K562 (cell line): ENCODE measurements around the gene MYRFL. TPM values are rescaled to one million over a fixed set of nuclear protein-coding genes. Genes with fewer than 3 reads are reported as not detected.

Experiments used
- ATAC-seq: fragments of 200-7000 bp; cut with Tn5 transposase; 3 replicates; pipeline ENCODE4 v1.9.1; 2020; ENCODE audit warnings: moderate library complexity
- BruUV-seq: library from RNA; stranded (reverse); fragments of 400-500 nt; replicated peaks from 2 replicates; lab custom pipeline; 2021; lab: Mats Ljungman, UMichigan
- CTCF ChIA-PET: fragments of 300-600 bp; formaldehyde crosslinking; extraction: SDS; loops from one replicate; lab custom pipeline; 2021; ENCODE audit warnings: low intra/inter-chr PET ratio; lab: Yijun Ruan, JAX
- POLR2A ChIA-PET: fragments of 300-600, 350-650 bp; sonication (Branson Sonifier 250); formaldehyde crosslinking; extraction: SDS; loops from one replicate; lab custom pipeline; 2021; ENCODE audit warnings: antibody characterized with exemption, inconsistent platforms; lab: Yijun Ruan, JAX
- DNase-seq, 4 experiments: peaks; one replicate each; pipeline versions ENCODE4 v3.0.0 to v3.0.0-alpha.2; 2011 to 2018; ENCODE audit warnings: low spot score in 3 of 4, mixed read lengths in 3 of 4; ENCODE audit errors: extremely low read depth in 1 of 4
- FAIRE-seq: peaks from 2 replicates; lab custom pipeline; 2011; peaks lifted over from hg19 to GRCh38; lab: Jason Lieb, UNC
- H2AFZ ChIP-seq: 2 replicates; pipeline ENCODE4 v1.6.0; 2011; ENCODE audit warnings: low read depth, low read length, control low read depth, inconsistent platforms
- H3K27ac ChIP-seq: fragments of 200-600 bp; 3 replicates; pipeline ENCODE4 v1.8.0; 2011; ENCODE audit warnings: low read depth, mild to moderate bottlenecking, control low read depth, inconsistent platforms, low read length, moderate library complexity, mixed read lengths; ENCODE audit errors: extremely low read depth
- H3K27me3 ChIP-seq, 2 experiments: fragments of 300-600 bp in 1 of 2; 2 replicates in 1 of 2; 3 replicates in 1 of 2; pipeline versions ENCODE4 v1.6.0 to v1.8.0; 2011; ENCODE audit warnings: inconsistent platforms in 2 of 2, low read length in 2 of 2, mild to moderate bottlenecking in 1 of 2, mixed read lengths in 1 of 2, moderate library complexity in 1 of 2; ENCODE audit not compliant: control insufficient read depth in 2 of 2, insufficient read depth in 2 of 2
- H3K36me3 ChIP-seq: fragments of 300-600 bp; 3 replicates; pipeline ENCODE4 v1.8.0; 2011; ENCODE audit warnings: mild to moderate bottlenecking, low read length, inconsistent platforms; ENCODE audit not compliant: control insufficient read depth, insufficient read depth
- H3K4me1 ChIP-seq, 2 experiments: fragments of 200-600 bp in 1 of 2; replicated peaks in 1 of 2; 2 replicates in 1 of 2; 3 replicates in 1 of 2; pipeline versions ENCODE4 v1.5.1 to v1.8.0; 2011; ENCODE audit warnings: inconsistent platforms in 2 of 2, low read length in 2 of 2, mild to moderate bottlenecking in 1 of 2, mixed read lengths in 1 of 2, moderate library complexity in 1 of 2; ENCODE audit not compliant: control insufficient read depth in 2 of 2, insufficient read depth in 2 of 2
- H3K4me2 ChIP-seq: 2 replicates; pipeline ENCODE4 v1.6.1; 2011; ENCODE audit warnings: low read length, control low read depth, inconsistent platforms, mixed read lengths; ENCODE audit not compliant: insufficient read depth
- H3K4me3 ChIP-seq: fragments of 200-600 bp; sonication (generic), shearing (Covaris generic); 2 replicates; pipeline ENCODE4 v1.5.1; 2016; ENCODE audit warnings: control low read depth, inconsistent platforms
- H3K79me2 ChIP-seq: fragments of 200-600 bp; 3 replicates; pipeline ENCODE4 v1.8.0; 2011; ENCODE audit warnings: low read length, inconsistent platforms; ENCODE audit not compliant: control insufficient read depth, insufficient read depth
- H3K9ac ChIP-seq, 2 experiments: 2 replicates each; pipeline versions ENCODE4 v1.6.0 to v1.6.1; 2011; ENCODE audit warnings: low read depth in 2 of 2, low read length in 2 of 2, control low read depth in 1 of 2, inconsistent platforms in 1 of 2, mild to moderate bottlenecking in 1 of 2, mixed read lengths in 1 of 2; ENCODE audit not compliant: insufficient read depth in 1 of 2
- H3K9me1 ChIP-seq: one replicate; pipeline ENCODE4 v1.6.0; 2011; ENCODE audit warnings: inconsistent platforms, mild to moderate bottlenecking, low read length, moderate library complexity; ENCODE audit not compliant: control insufficient read depth, insufficient read depth
- H3K9me3 ChIP-seq: replicated peaks from 2 replicates; pipeline ENCODE4 v1.5.1; 2011; ENCODE audit warnings: low read depth, low read length, inconsistent platforms; ENCODE audit not compliant: control insufficient read depth, insufficient read depth
- H4K20me1 ChIP-seq: replicated peaks from 2 replicates; pipeline ENCODE4 v1.6.1; 2011; ENCODE audit warnings: low read length, inconsistent platforms, mixed read lengths; ENCODE audit not compliant: control insufficient read depth, insufficient read depth
- ARNT ChIP-seq, 2 experiments: fragments of 450-650 bp; IDR thresholded peaks; 2 replicates each; pipeline ENCODE4 v1.6.1; 2016; ENCODE audit warnings: mild to moderate bottlenecking in 1 of 2
- BRD4 ChIP-seq: fragments of 200-600 bp; sonication (generic); IDR thresholded peaks from 2 replicates; pipeline ENCODE4 v1.6.1; 2017; ENCODE audit warnings: inconsistent platforms
- EP400 ChIP-seq: fragments of 450-650 bp; IDR thresholded peaks from 2 replicates; pipeline ENCODE4 v1.6.1; 2017; ENCODE audit warnings: antibody characterized with exemption, mild to moderate bottlenecking, moderate library complexity
- LARP7 ChIP-seq: fragments of 450-650 bp; IDR thresholded peaks from 2 replicates; pipeline ENCODE4 v1.6.1; 2016
- NCOA2 ChIP-seq, 2 experiments: fragments of 450-650 bp; IDR thresholded peaks; 2 replicates each; pipeline ENCODE4 v1.6.1; 2018; ENCODE audit warnings: mild to moderate bottlenecking in 2 of 2, moderate library complexity in 1 of 2; ENCODE audit not compliant: partially characterized antibody in 2 of 2
- RFX1 ChIP-seq: fragments of 450-650 bp; IDR thresholded peaks from 2 replicates; pipeline ENCODE4 v1.6.1; 2016; ENCODE audit warnings: mild to moderate bottlenecking, moderate library complexity
- SETDB1 ChIP-seq: IDR thresholded peaks from one replicate; pipeline ENCODE4 v1.6.1; 2012; ENCODE audit warnings: low read length, control low read depth, inconsistent platforms
- SRSF1 ChIP-seq: fragments of 200-400 bp; formaldehyde crosslinking; IDR thresholded peaks from 2 replicates; pipeline ENCODE4 v1.6.1; 2017; ENCODE audit warnings: mild to moderate bottlenecking, low read depth, low read length, moderate library complexity
- TCF7 ChIP-seq: sonication (generic); IDR thresholded peaks from 2 replicates; pipeline ENCODE4 v1.6.1; 2016; ENCODE audit warnings: antibody characterized with exemption, borderline replicate concordance
- ZBED1 ChIP-seq: IDR thresholded peaks from 2 replicates; pipeline ENCODE4 v1.6.1; 2014
- ZNF75A ChIP-seq: fragments of 450-650 bp; formaldehyde crosslinking; IDR thresholded peaks from 2 replicates; pipeline ENCODE4 v1.4.0; 2020; ENCODE audit warnings: mild to moderate bottlenecking
- WGBS: fragments of 100-300 bp; shearing (Covaris generic); methylation state at CpG from one replicate; pipeline ENCODE4 v1.1.6; 2016; ENCODE audit warnings: low coverage, mixed read lengths; ENCODE audit not compliant: insufficient coverage; ENCODE audit errors: missing lambda C conversion rate; 5-methylcytosine and 5-hydroxymethylcytosine counted together
- in situ Hi-C: fragments of 300-500 bp; cut with MboI; formaldehyde crosslinking; loops from 4 replicates; pipeline ENCODE4 v1.15.0; 2018; ENCODE audit warnings: inconsistent platforms, mixed read lengths
- intact Hi-C: fragments of 100-400 bp; cut with micrococcal nuclease; formaldehyde crosslinking; loops from 2 replicates; pipeline ENCODE4 v1.14.2; 2022
- polyA plus RNA-seq, 8 experiments: library from polyadenylated mRNA; depleted of rRNA in 4 of 8; stranded (reverse) in 5 of 8; unstranded in 3 of 8; fragments of >200 nt; fragmentation: Nextera tagmentation in 2 of 8; fragmentation: Illumina TruSeq in 1 of 8; extraction: Ambion mirVana in 2 of 8; extraction: Trizol in 1 of 8; gene quantifications; 2 replicates each; pipeline versions ENCODE4 v1.2.1 to v1.2.3, GENCODE V29; 2011 to 2014; ENCODE audit warnings: inconsistent platforms in 1 of 8, missing spikeins in 1 of 8
- total RNA-seq, 7 experiments: library from RNA; depleted of rRNA in 6 of 7; stranded (reverse); fragments of >200 nt in 6 of 7; fragmentation: Illumina TruSeq in 2 of 7; extraction: Trizol in 2 of 7; gene quantifications; 2 replicates each; pipeline versions ENCODE4 v1.2.1 to v1.2.3, GENCODE V29; 2011 to 2021; ENCODE audit warnings: low replicate concordance in 1 of 7
- TF ChIP-seq, protein P1 (sequence below): fragments of 450-650 bp; IDR thresholded peaks from 2 replicates; pipeline ENCODE4 v1.6.1; 2018; ENCODE audit warnings: mild to moderate bottlenecking, low read depth; ENCODE audit not compliant: partially characterized antibody
- TF ChIP-seq, protein P2 (sequence below): fragments of 450-650 bp; IDR thresholded peaks from 2 replicates; pipeline ENCODE4 v1.7.1; 2018; ENCODE audit warnings: mild to moderate bottlenecking, low read depth; ENCODE audit not compliant: partially characterized antibody
- TF ChIP-seq, protein P3 (sequence below): fragments of 450-650 bp; formaldehyde crosslinking; IDR thresholded peaks from 2 replicates; pipeline ENCODE4 v1.4.0; 2020; ENCODE audit warnings: mild to moderate bottlenecking, moderate library complexity

MYRFL gene
- total and polyA plus RNA-seq, 9 of the 15 experiments (the other 6 are each of a cell fraction or from before 2014, with no cell fraction given) = not detected

DNA sequence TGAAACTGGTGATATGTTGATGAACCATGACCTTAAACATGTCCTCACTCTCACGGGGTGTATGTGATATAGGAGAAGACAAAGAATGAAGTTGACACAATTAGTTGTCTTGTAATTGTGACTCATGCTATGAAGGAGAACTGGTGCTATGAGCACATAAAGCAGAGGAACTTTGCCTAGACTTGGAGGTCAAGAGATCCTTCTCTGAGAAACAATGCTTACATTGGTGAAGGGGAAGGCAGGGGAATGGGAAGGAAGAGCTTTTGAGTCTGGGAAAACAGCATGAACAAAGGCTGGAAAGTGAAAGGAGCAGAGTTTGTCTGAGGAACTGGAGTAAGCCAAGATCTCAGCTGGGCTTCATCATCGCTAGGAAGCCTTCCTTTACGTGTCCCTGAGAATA, 83.2 kb downstream of the MYRFL start:
- POLR2A ChIA-PET = interaction anchor here (0.6 kb wide), 1 partner anchor 1163 kb away, joined by 3 read pairs; the partner anchor contains the start of gene SLC35E3
- Histone ChIP-seq H3K27me3 (peaks cover 0 to 4% of the 10 kb centered on the region in 2 experiments; a peak in 1 of 5 replicates), H3K27ac (no peak overlapping the region), H4K20me1 (no peaks in the 10 kb centered on the region), H3K4me3 (no peak overlapping the region), H3K9ac (no peak overlapping the region), H3K9me1 (no peaks in the 10 kb centered on the region), H3K4me2 (no peak overlapping the region), H3K4me1 (no peaks in the 10 kb centered on the region), H3K9me3 (no peaks in the 10 kb centered on the region), H3K79me2 (no peaks in the 10 kb centered on the region), H3K36me3 (no peaks in the 10 kb centered on the region), H2AFZ (no peak overlapping the region)
- 0% methylated on average over 3 of the region's 3 CpGs for WGBS
- in situ Hi-C loops (no loop called here), intact Hi-C loops (loop anchor here (10.0 kb wide), 1 partner anchor 447 kb away; no protein-coding TSS in a partner anchor)
- no peak for DNase-seq
- no peak for ATAC-seq
- CTCF ChIA-PET = no interaction called here
- TF ChIP-seq RFX1 = no peak
- TF ChIP-seq SRSF1 = no peak
- no peak for TF ChIP-seq NCOA2 (IDR thresholded peaks at IDR 0.05; ENCODE audit: partially characterized antibody in 2 of 2)
- no peak for TF ChIP-seq SETDB1
- no peak for TF ChIP-seq ARNT (IDR thresholded peaks at IDR 0.05)
- no peak for TF ChIP-seq LARP7
- TF ChIP-seq, protein P1, sequence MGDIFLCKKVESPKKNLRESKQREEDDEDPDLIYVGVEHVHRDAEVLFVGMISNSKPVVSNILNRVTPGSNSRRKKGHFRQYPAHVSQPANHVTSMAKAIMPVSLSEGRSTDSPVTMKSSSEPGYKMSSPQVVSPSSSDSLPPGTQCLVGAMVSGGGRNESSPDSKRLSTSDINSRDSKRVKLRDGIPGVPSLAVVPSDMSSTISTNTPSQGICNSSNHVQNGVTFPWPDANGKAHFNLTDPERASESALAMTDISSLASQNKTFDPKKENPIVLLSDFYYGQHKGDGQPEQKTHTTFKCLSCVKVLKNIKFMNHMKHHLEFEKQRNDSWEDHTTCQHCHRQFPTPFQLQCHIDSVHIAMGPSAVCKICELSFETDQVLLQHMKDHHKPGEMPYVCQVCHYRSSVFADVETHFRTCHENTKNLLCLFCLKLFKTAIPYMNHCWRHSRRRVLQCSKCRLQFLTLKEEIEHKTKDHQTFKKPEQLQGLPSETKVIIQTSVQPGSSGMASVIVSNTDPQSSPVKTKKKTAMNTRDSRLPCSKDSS = no peak
- TF ChIP-seq EP400 = no peak
- TF ChIP-seq BRD4 = no peak
- TF ChIP-seq, protein P2, sequence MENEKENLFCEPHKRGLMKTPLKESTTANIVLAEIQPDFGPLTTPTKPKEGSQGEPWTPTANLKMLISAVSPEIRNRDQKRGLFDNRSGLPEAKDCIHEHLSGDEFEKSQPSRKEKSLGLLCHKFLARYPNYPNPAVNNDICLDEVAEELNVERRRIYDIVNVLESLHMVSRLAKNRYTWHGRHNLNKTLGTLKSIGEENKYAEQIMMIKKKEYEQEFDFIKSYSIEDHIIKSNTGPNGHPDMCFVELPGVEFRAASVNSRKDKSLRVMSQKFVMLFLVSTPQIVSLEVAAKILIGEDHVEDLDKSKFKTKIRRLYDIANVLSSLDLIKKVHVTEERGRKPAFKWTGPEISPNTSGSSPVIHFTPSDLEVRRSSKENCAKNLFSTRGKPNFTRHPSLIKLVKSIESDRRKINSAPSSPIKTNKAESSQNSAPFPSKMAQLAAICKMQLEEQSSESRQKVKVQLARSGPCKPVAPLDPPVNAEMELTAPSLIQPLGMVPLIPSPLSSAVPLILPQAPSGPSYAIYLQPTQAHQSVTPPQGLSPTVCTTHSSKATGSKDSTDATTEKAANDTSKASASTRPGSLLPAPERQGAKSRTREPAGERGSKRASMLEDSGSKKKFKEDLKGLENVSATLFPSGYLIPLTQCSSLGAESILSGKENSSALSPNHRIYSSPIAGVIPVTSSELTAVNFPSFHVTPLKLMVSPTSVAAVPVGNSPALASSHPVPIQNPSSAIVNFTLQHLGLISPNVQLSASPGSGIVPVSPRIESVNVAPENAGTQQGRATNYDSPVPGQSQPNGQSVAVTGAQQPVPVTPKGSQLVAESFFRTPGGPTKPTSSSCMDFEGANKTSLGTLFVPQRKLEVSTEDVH = no peak
- no peak for TF ChIP-seq ZBED1
- TF ChIP-seq, protein P3, sequence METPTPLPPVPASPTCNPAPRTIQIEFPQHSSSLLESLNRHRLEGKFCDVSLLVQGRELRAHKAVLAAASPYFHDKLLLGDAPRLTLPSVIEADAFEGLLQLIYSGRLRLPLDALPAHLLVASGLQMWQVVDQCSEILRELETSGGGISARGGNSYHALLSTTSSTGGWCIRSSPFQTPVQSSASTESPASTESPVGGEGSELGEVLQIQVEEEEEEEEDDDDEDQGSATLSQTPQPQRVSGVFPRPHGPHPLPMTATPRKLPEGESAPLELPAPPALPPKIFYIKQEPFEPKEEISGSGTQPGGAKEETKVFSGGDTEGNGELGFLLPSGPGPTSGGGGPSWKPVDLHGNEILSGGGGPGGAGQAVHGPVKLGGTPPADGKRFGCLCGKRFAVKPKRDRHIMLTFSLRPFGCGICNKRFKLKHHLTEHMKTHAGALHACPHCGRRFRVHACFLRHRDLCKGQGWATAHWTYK (CRISPR knock-in tag) = no peak
- no peak for TF ChIP-seq ZNF75A (CRISPR knock-in tag)
- TF ChIP-seq TCF7 = no peak
- FAIRE-seq = no peak
- BruUV-seq = no TSS peak
